ENCODE measurements around the gene GSTT4. TPM values are rescaled to one million over a fixed set of nuclear protein-coding genes. Genes with fewer than 3 reads are reported as not detected.

The GSTT4 gene
- polyA plus RNA-seq, 1 of the 3 experiments (the other 2 are of a cell fraction): not detected

DNA sequence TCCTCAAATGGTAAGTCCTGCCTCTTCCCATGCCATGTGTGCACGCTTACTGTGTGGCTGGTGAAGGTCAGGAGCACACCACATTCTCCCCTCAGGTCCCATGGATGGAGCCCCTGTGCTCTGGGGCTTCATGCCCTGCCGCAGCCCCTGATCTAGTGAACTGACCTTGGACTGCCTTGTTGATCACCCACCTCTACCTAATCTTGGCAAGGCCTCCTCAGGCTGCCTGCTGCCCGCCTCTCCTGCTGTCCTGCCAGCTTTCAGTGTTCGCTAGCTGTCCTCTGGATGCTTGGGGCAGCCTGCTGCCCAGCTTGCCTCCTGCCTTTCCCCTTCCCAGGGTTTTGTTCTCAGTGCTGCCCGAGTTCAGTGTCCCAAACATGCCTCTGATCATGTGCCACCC is 44.0 kb upstream of the GSTT4 start:
- DNase-seq: no peak
- H3K4me1 ChIP-seq (ENCODE audit: control insufficient read depth in 1 of 2, insufficient read depth in 2 of 2, low read depth in 1 of 2, low read length in 1 of 2): no peaks in the 10 kb centered on the region; a peak in 1 of 4 replicates
- peaks cover 23 to 37% of the 10 kb centered on the region in 2 experiments for H3K36me3 ChIP-seq (replicated peaks in 1 of 2; ENCODE audit: control insufficient read depth in 1 of 2, insufficient read depth in 2 of 2, low read length in 1 of 2)
- no peaks in the 10 kb centered on the region for H3K9me3 ChIP-seq
- no peaks in the 10 kb centered on the region for H3K9me2 ChIP-seq
- no peaks in the 10 kb centered on the region for H4K20me1 ChIP-seq (ENCODE audit: insufficient read depth)
- POLR2A ChIA-PET: no interaction called here
- no peak overlapping the region for H3K27ac ChIP-seq (ENCODE audit: low read depth in 2 of 2, low read length in 1 of 2)
- 90% methylated on average over 5 of the region's 5 CpGs for WGBS (ENCODE audit: low lambda C conversion rate)
- TF ChIP-seq GATA2 (CRISPR knock-in tag; IDR thresholded peaks at IDR 0.05): no peak
- TF ChIP-seq, protein P1, sequence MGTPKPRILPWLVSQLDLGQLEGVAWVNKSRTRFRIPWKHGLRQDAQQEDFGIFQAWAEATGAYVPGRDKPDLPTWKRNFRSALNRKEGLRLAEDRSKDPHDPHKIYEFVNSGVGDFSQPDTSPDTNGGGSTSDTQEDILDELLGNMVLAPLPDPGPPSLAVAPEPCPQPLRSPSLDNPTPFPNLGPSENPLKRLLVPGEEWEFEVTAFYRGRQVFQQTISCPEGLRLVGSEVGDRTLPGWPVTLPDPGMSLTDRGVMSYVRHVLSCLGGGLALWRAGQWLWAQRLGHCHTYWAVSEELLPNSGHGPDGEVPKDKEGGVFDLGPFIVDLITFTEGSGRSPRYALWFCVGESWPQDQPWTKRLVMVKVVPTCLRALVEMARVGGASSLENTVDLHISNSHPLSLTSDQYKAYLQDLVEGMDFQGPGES (IDR thresholded peaks at IDR 0.05; ENCODE audit: low read depth, low read length): no peak
- no peak for TF ChIP-seq CHD2 (IDR thresholded peaks at IDR 0.05; ENCODE audit: low read length, partially characterized antibody)
- no peak for TF ChIP-seq JUND (IDR thresholded peaks at IDR 0.05)
- TF ChIP-seq CTCF (IDR thresholded peaks at IDR 0.05): no peak
- TF ChIP-seq FOSL2 (IDR thresholded peaks at IDR 0.05; ENCODE audit: borderline replicate concordance, low read depth): no peak
- no peak for TF ChIP-seq GABPA (IDR thresholded peaks at IDR 0.05; ENCODE audit: low read depth)
- no peak for TF ChIP-seq TEAD4 (IDR thresholded peaks at IDR 0.05; ENCODE audit: borderline replicate concordance, insufficient read depth)
- no peak for TF ChIP-seq REST (IDR thresholded peaks at IDR 0.05; ENCODE audit: low read depth, low read length)
- TF ChIP-seq EZH2phosphoT487 (IDR thresholded peaks at IDR 0.05; ENCODE audit: borderline replicate concordance, low read depth): no peak
- TF ChIP-seq, protein P2, sequence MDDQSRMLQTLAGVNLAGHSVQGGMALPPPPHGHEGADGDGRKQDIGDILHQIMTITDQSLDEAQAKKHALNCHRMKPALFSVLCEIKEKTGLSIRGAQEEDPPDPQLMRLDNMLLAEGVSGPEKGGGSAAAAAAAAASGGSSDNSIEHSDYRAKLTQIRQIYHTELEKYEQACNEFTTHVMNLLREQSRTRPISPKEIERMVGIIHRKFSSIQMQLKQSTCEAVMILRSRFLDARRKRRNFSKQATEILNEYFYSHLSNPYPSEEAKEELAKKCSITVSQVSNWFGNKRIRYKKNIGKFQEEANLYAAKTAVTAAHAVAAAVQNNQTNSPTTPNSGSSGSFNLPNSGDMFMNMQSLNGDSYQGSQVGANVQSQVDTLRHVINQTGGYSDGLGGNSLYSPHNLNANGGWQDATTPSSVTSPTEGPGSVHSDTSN (IDR thresholded peaks at IDR 0.05): no peak
- no peak for TF ChIP-seq ELF1 (IDR thresholded peaks at IDR 0.05)
- TF ChIP-seq RXRA (IDR thresholded peaks at IDR 0.05; ENCODE audit: borderline replicate concordance, low read depth): no peak
- no peak for TF ChIP-seq MXI1 (IDR thresholded peaks at IDR 0.05; ENCODE audit: low read depth, low read length)
- no peak for TF ChIP-seq NFIC (IDR thresholded peaks at IDR 0.05; ENCODE audit: borderline replicate concordance)
- no peak for TF ChIP-seq EP300 (IDR thresholded peaks at IDR 0.05; ENCODE audit: borderline replicate concordance in 1 of 2, low read depth in 1 of 2, low read length in 1 of 2)
- no peak for TF ChIP-seq RFX5 (IDR thresholded peaks at IDR 0.05; ENCODE audit: low read length)
- TF ChIP-seq, protein P3, sequence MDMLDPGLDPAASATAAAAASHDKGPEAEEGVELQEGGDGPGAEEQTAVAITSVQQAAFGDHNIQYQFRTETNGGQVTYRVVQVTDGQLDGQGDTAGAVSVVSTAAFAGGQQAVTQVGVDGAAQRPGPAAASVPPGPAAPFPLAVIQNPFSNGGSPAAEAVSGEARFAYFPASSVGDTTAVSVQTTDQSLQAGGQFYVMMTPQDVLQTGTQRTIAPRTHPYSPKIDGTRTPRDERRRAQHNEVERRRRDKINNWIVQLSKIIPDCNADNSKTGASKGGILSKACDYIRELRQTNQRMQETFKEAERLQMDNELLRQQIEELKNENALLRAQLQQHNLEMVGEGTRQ (IDR thresholded peaks at IDR 0.05; ENCODE audit: borderline replicate concordance, low read depth, low read length): no peak
- no peak overlapping the region for H2AFZ ChIP-seq (ENCODE audit: low read depth)
- no peak overlapping the region for H3K4me3 ChIP-seq (ENCODE audit: low read depth in 2 of 2, low read length in 1 of 2)
- H3K4me2 ChIP-seq: no peak overlapping the region
- no peaks in the 10 kb centered on the region for H3K27me3 ChIP-seq (ENCODE audit: insufficient read depth)
- H3F3A ChIP-seq (replicated peaks; ENCODE audit: insufficient read depth): no peaks in the 10 kb centered on the region
- no peak overlapping the region for H3K9ac ChIP-seq
- H3K79me2 ChIP-seq (ENCODE audit: insufficient read depth): no peaks in the 10 kb centered on the region
- CTCF ChIA-PET: no interaction called here
